Neuronal stem cell (in vitro differentiated cells): Measurements from ENCODE around the gene THOC6.
A peak's percentile ranks its signal among the peaks of the same experiment; 100 is the strongest.

ENCODE experiments used
- DNase-seq: peaks from one replicate; pipeline ENCODE4 v3.0.0-alpha.2; 2013; ENCODE audit warnings: low spot score
- H2AFZ ChIP-seq: one replicate; pipeline ENCODE4 v1.6.1; 2013; ENCODE audit warnings: mild to moderate bottlenecking, low read length, inconsistent platforms
- H2AK5ac ChIP-seq: 2 replicates; pipeline ENCODE4 v1.6.1; 2013; ENCODE audit warnings: low read depth, mild to moderate bottlenecking, inconsistent platforms, low read length, moderate library complexity, mixed read lengths
- H2BK120ac ChIP-seq: 2 replicates; pipeline ENCODE4 v1.6.1; 2013; ENCODE audit warnings: low read depth, mild to moderate bottlenecking, inconsistent platforms, low read length, moderate library complexity, mixed read lengths
- H2BK12ac ChIP-seq: one replicate; pipeline ENCODE4 v1.6.1; 2013; ENCODE audit warnings: low read length, inconsistent platforms
- H2BK15ac ChIP-seq: 2 replicates; pipeline ENCODE4 v1.6.1; 2013; ENCODE audit warnings: mild to moderate bottlenecking, low read length, inconsistent platforms, mixed read lengths
- H2BK5ac ChIP-seq: one replicate; pipeline ENCODE4 v1.6.1; 2013; ENCODE audit warnings: inconsistent platforms, mild to moderate bottlenecking, low read length, moderate library complexity
- H3K14ac ChIP-seq: one replicate; pipeline ENCODE4 v1.6.1; 2013; ENCODE audit warnings: low read length, inconsistent platforms
- H3K18ac ChIP-seq: 2 replicates; pipeline ENCODE4 v1.6.1; 2013; ENCODE audit warnings: low read length, inconsistent platforms
- H3K23ac ChIP-seq: 2 replicates; pipeline ENCODE4 v1.6.1; 2013; ENCODE audit warnings: low read depth, mild to moderate bottlenecking, mixed read lengths, low read length, inconsistent platforms; ENCODE audit not compliant: poor library complexity
- H3K27ac ChIP-seq: replicated peaks from 3 replicates; pipeline ENCODE4 v1.5.1; 2013; ENCODE audit warnings: low read length, inconsistent platforms
- H3K27me3 ChIP-seq, 3 experiments: 2 replicates each; pipeline ENCODE4 v1.6.1; 2013; ENCODE audit warnings: low read length in 3 of 3, mild to moderate bottlenecking in 2 of 3, inconsistent platforms in 1 of 3, low read depth in 1 of 3, mixed read lengths in 1 of 3, moderate library complexity in 1 of 3; ENCODE audit not compliant: control insufficient read depth in 3 of 3, insufficient read depth in 3 of 3
- H3K36me3 ChIP-seq, 2 donors: replicated peaks in 1 of 2; 2 replicates each; pipeline ENCODE4 v1.6.1; 2013; ENCODE audit warnings: low read length in 2 of 2; ENCODE audit not compliant: control insufficient read depth in 2 of 2, insufficient read depth in 2 of 2
- H3K4ac ChIP-seq: 2 replicates; pipeline ENCODE4 v1.6.1; 2013; ENCODE audit warnings: inconsistent platforms, mild to moderate bottlenecking, low read length, moderate library complexity
- H3K4me1 ChIP-seq, 2 donors: 1 replicate in 1 of 2; 2 replicates in 1 of 2; pipeline ENCODE4 v1.6.1; 2013; ENCODE audit warnings: low read length in 2 of 2, low read depth in 1 of 2; ENCODE audit not compliant: control insufficient read depth in 2 of 2, insufficient read depth in 1 of 2
- H3K4me2 ChIP-seq: one replicate; pipeline ENCODE4 v1.6.1; 2013; ENCODE audit warnings: mild to moderate bottlenecking, low read length, inconsistent platforms; ENCODE audit not compliant: insufficient read depth, poor library complexity, severe bottlenecking
- H3K4me3 ChIP-seq, 2 donors: 2 replicates each; pipeline ENCODE4 v1.5.1; 2013; ENCODE audit warnings: low read length in 2 of 2, mild to moderate bottlenecking in 2 of 2, inconsistent platforms in 1 of 2, moderate library complexity in 1 of 2
- H3K79me1 ChIP-seq: one replicate; pipeline ENCODE4 v1.6.1; 2013; ENCODE audit warnings: low read depth, mild to moderate bottlenecking, inconsistent platforms, low read length, moderate library complexity
- H3K9ac ChIP-seq: one replicate; pipeline ENCODE4 v1.6.1; 2013; ENCODE audit warnings: mild to moderate bottlenecking, low read depth, low read length, inconsistent platforms; ENCODE audit not compliant: poor library complexity
- H3K9me3 ChIP-seq, 2 donors: replicated peaks in 1 of 2; 2 replicates each; pipeline versions ENCODE3 to v1.6.1; 2013; ENCODE audit warnings: low read length in 2 of 2, mild to moderate bottlenecking in 2 of 2, inconsistent platforms in 1 of 2, low read depth in 1 of 2, mixed read lengths in 1 of 2, moderate library complexity in 1 of 2; ENCODE audit not compliant: control insufficient read depth in 2 of 2, insufficient read depth in 1 of 2
- H4K8ac ChIP-seq: one replicate; pipeline ENCODE4 v1.6.1; 2013; ENCODE audit warnings: low read depth, mild to moderate bottlenecking, inconsistent platforms, low read length, moderate library complexity
- H4K91ac ChIP-seq: one replicate; pipeline ENCODE4 v1.6.1; 2013; ENCODE audit warnings: low read length, low read depth, mild to moderate bottlenecking, inconsistent platforms; ENCODE audit not compliant: poor library complexity
- WGBS, 2 donors: extraction: QIAGEN DNeasy Blood & Tissue Kit; methylation state at CpG; one replicate each; pipeline ENCODE4 v1.1.7; 2013; ENCODE audit warnings: missing lambda C conversion rate in 2 of 2, mixed read lengths in 1 of 2; ENCODE audit not compliant: insufficient read length in 2 of 2, insufficient replicate concordance in 1 of 2; ENCODE audit errors: extremely low coverage in 2 of 2; 5-methylcytosine and 5-hydroxymethylcytosine counted together

THOC6 gene

DNA sequence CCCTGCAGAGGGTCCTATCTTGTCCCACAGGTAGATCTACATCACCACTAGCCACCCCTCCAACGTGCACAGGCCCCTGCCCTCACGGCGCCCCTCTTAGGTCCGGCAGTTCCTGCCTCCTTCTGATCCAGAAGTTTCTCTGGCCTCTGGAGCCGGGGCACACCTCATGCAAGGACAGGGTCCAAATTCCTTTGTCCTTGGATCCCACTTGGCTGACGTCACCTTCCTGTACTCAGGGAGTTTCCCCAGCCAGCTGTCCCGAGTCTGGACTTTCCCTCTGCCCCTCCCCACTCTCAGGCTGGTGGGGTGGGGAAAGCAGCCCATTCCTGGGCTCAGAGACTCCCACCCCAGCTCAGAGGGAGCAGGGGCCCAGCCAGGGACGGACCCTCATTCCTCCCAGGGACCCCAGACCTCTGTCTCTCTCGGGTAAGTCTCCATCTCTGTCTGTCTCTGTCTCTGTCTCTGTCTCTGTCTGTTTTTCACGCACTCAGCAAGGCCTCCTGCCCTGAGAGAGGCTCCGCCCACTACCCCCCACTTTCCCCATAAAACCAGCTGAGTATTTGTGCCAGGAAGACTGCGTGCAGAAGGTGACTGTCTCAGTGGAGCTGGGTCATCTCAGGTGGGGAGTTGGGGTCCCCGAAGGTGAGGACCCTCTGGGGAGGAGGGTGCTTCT is 41.4 kb downstream of the THOC6 start, which contains the start of gene IL32:
Gene IL32, plus strand, starts transcription at position 572 of the 673 bp plus-strand sequence. CDS start 172 bp downstream, outside the sequence.
- H3K14ac ChIP-seq: no peak within 1 kb of the TSS
- H3K4me1 ChIP-seq: peaks cover 0 to 3% of the 10 kb centered on the region in 2 donors
- DNase-seq: no peak
- no CpG with 5 or more reads among the region's 13 CpGs for WGBS, 2 donors
- H3K9me3 ChIP-seq: no peaks in the 10 kb centered on the region
- no peak within 1 kb of the TSS for H3K27ac ChIP-seq
- H3K36me3 ChIP-seq: no peaks in the 10 kb centered on the region
- H4K91ac ChIP-seq: peak within 1 kb of the TSS; percentile 65
- no peak within 1 kb of the TSS for H3K4me2 ChIP-seq
- H2BK120ac ChIP-seq: peak within 1 kb of the TSS; percentile 49
- peaks cover 0 to 17% (median 0%) of the 10 kb centered on the region in 3 experiments for H3K27me3 ChIP-seq
- no peak within 1 kb of the TSS for H3K9ac ChIP-seq
- no peak within 1 kb of the TSS for H3K4me3 ChIP-seq
- peak within 1 kb of the TSS; percentile 59 for H2BK15ac ChIP-seq
- H3K79me1 ChIP-seq: no peaks in the 10 kb centered on the region
- H2BK5ac ChIP-seq: peak within 1 kb of the TSS; percentile 11
- peak within 1 kb of the TSS; percentile 73 for H4K8ac ChIP-seq
- peak within 1 kb of the TSS; percentile 42 for H2BK12ac ChIP-seq
- peak within 1 kb of the TSS; percentile 31 for H3K18ac ChIP-seq
- H2AFZ ChIP-seq: no peak within 1 kb of the TSS
- peak within 1 kb of the TSS; percentile 57 for H3K23ac ChIP-seq
- peak within 1 kb of the TSS; percentile 53 for H2AK5ac ChIP-seq
- no peak within 1 kb of the TSS for H3K4ac ChIP-seq

DNA sequence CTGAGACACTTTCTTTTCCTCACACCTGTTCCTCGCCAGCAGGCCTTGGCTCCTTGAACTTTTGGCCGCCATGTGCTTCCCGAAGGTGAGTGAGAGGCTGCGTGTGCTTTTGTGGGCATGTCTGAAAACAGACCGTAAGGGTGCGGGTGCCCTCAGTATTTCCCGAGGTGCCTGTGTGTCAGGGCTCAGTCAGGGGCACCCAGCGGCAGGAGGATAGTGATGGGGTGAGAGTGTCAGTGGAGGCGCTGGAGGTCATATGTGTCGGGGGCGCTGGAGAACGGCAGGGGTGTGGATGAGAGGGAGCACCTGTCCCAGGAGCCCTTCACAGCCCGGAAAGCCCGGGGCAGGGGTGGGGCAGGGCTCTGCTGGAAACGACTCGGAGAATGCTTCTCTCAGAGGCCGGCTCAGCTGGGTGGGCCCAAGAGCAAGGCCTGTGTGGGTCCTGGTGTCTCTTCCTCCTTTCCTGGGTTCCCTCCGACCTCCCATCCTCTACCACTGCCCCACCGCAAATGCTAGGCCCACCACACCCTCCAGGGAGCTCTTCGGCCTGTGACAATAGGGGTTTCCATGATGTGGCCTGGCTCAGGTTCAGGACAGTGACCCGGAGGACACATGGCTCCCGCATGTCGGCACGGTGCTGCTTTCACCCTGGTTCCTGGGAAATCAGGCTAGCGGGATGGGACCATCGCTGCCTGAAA is 42.1 kb downstream of the THOC6 start:
- H3K4ac ChIP-seq: no peak overlapping the region
- H3K36me3 ChIP-seq: no peaks in the 10 kb centered on the region
- no peak overlapping the region for H2AK5ac ChIP-seq
- H2BK12ac ChIP-seq: peak overlapping the region; percentile 42
- H4K91ac ChIP-seq: peak overlapping the region; percentile 65
- H3K4me1 ChIP-seq: peaks cover 0 to 3% of the 10 kb centered on the region in 2 donors
- H2BK15ac ChIP-seq: peak overlapping the region; percentile 59
- peak overlapping the region; percentile 11 for H2BK5ac ChIP-seq
- H3K14ac ChIP-seq: no peak overlapping the region
- H3K18ac ChIP-seq: no peak overlapping the region
- WGBS, 2 donors: no CpG with 5 or more reads among the region's 26 CpGs
- H3K27ac ChIP-seq: no peak overlapping the region
- no peak overlapping the region for H3K4me2 ChIP-seq
- H4K8ac ChIP-seq: no peak overlapping the region
- no peak overlapping the region for H3K9ac ChIP-seq
- H3K9me3 ChIP-seq: no peaks in the 10 kb centered on the region
- no peak overlapping the region for H3K23ac ChIP-seq
- no peak for DNase-seq
- H3K27me3 ChIP-seq: peaks cover 0 to 18% (median 0%) of the 10 kb centered on the region in 3 experiments
- H2AFZ ChIP-seq: no peak overlapping the region
- no peaks in the 10 kb centered on the region for H3K79me1 ChIP-seq
- H2BK120ac ChIP-seq: no peak overlapping the region
- H3K4me3 ChIP-seq: no peak overlapping the region

DNA sequence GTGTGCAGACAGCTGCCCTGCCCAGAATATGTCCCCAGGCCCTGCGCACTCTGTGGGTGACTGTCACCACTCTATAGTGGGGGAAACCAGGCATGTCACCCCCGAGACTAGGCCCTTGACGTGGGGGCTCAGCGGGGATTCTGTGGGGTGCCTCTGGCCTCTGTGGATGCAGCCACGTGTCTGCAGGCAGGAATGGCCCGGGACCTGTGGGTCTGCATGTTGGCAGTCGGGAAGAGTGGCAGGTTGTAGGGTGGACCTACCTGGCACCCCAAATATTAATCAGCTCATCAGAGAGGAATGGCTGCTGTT is 42.6 kb downstream of the THOC6 start:
- DNase-seq: no peak
- peaks cover 0 to 23% (median 0%) of the 10 kb centered on the region in 3 experiments for H3K27me3 ChIP-seq
- no peaks in the 10 kb centered on the region for H3K79me1 ChIP-seq
- H2BK5ac ChIP-seq: no peak overlapping the region
- H3K4me2 ChIP-seq: no peak overlapping the region
- no peak overlapping the region for H3K4me3 ChIP-seq
- no peak overlapping the region for H3K9ac ChIP-seq
- H3K4me1 ChIP-seq: peaks cover 0 to 3% of the 10 kb centered on the region in 2 donors
- no peak overlapping the region for H2BK12ac ChIP-seq
- H3K9me3 ChIP-seq: no peaks in the 10 kb centered on the region
- H4K8ac ChIP-seq: no peak overlapping the region
- H3K27ac ChIP-seq: no peak overlapping the region
- H3K4ac ChIP-seq: no peak overlapping the region
- H2BK15ac ChIP-seq: no peak overlapping the region
- no peak overlapping the region for H2BK120ac ChIP-seq
- no peak overlapping the region for H3K18ac ChIP-seq
- H3K14ac ChIP-seq: no peak overlapping the region
- no peak overlapping the region for H2AFZ ChIP-seq
- H4K91ac ChIP-seq: no peak overlapping the region
- no peaks in the 10 kb centered on the region for H3K36me3 ChIP-seq
- H2AK5ac ChIP-seq: no peak overlapping the region
- no peak overlapping the region for H3K23ac ChIP-seq
- no CpG with 5 or more reads among the region's 7 CpGs for WGBS, 2 donors

DNA sequence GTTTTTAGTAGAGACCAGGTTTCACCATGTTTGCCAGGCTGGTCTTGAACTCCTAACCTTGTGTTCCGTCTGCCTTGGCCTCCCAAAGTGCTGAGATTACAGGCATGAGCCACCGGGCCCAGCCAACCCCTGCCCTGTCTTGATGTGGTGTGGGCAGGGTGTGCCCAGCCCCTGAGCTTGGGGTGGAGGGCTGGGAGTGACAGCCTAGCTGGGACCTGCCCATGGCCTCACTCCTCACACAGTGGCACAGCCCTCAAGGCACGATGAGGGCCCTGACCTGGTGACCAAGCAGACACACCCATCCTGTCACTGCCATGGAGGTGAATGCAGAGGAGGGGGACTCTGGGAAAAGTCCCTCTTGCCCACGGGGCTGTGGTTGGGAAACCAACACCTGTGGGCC is 44.7 kb downstream of the THOC6 start:
- no peak overlapping the region for H2BK12ac ChIP-seq
- no peak overlapping the region for H2BK5ac ChIP-seq
- H4K91ac ChIP-seq: no peak overlapping the region
- H3K9me3 ChIP-seq: no peaks in the 10 kb centered on the region
- H3K27ac ChIP-seq: no peak overlapping the region
- H3K4me1 ChIP-seq: peaks cover 0 to 3% of the 10 kb centered on the region in 2 donors
- H3K4ac ChIP-seq: no peak overlapping the region
- H2AFZ ChIP-seq: no peak overlapping the region
- H3K4me2 ChIP-seq: no peak overlapping the region
- H3K9ac ChIP-seq: peak overlapping the region; percentile 2
- H2BK120ac ChIP-seq: no peak overlapping the region
- WGBS, 2 donors: no CpG with 5 or more reads among the region's 4 CpGs
- no peak overlapping the region for H3K23ac ChIP-seq
- H3K18ac ChIP-seq: no peak overlapping the region
- H3K4me3 ChIP-seq: peak overlapping the region in 1 of 2 donors; percentile 5
- H3K14ac ChIP-seq: no peak overlapping the region
- no peaks in the 10 kb centered on the region for H3K79me1 ChIP-seq
- no peak overlapping the region for H2BK15ac ChIP-seq
- DNase-seq: no peak
- no peaks in the 10 kb centered on the region for H3K36me3 ChIP-seq
- no peak overlapping the region for H2AK5ac ChIP-seq
- H3K27me3 ChIP-seq: peaks cover 0 to 29% (median 0%) of the 10 kb centered on the region in 3 experiments
- no peak overlapping the region for H4K8ac ChIP-seq
